ENCODE results near the gene OR8U1.
"Not testable (repeated sequence)": the region's sequence is repeated elsewhere in the genome, so short reads cannot be mapped to it uniquely, and the experiment has no call there.

OR8U1 gene

GRCh38 chr11:56375324-56375723 lies at the start of gene OR8U1:
Gene OR8U1 (plus strand): TSS chr11:56375624. CDS start chr11:56375624, 0 bp downstream.
- in situ Hi-C loops (cut with MboI; ENCODE audit: low pct_unique_long_range_greater_than_20kb, low sequenced_read_pairs) = no loop called here

DNA sequence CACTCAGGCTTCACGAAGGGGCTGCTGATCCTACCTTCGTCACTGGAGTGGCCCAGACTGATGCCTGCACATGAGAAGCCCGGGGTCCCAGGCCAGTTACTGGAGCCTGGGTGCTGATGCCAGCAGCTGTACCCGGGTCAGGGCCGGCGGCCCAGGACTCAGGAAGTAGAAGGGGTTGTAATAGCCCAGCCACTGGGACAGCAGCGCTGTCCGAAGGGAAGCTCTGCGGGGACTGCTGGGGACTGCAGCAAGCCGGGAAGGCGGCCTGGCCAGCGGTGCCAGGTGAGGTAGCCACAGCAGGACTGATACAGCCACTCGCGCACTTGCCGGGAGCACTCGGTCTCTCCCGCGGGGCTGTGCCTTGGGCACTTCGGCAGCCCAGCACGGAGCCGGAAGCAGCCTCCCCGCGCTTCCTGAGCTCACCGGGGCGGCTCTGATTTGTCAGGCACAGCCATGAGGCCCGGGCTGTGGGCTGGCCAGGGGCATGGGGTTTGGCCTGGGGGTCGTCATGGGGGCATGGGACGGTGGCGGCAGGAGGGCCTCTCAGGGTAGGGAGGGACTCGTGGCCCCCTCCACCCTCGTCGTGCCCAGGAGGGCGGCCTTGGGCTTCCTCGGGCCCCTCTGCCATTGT lies 43.4 kb upstream of the OR8U1 start:
- no peak for DNase-seq
- in situ Hi-C loops (cut with MboI; ENCODE audit: low pct_unique_long_range_greater_than_20kb, low sequenced_read_pairs) = no loop called here

More at GRCh38 chr11:56375324-56375723, at the start of gene OR8U1:
- DNase-seq = no peak

DNA sequence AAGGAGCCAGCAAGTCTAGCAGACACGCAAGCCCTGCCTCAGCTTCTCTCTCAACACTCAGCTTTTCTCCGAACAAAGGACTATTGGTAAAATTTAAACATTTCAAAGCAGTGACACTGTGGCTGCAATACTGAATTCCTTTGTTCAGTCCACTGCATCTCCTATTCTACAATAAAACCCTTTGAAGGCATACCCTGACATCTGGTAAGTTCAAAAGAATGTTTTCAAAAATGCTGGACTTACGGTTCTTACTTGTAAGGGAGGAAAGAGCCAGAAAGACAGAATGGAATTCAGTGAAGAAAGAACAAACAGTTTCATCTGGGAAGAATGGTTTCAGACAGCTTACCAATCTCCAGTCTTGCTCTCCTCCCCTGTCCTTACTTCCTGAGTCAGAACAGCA lies 42.3 kb upstream of the OR8U1 start:
- in situ Hi-C loops (cut with MboI; ENCODE audit: low pct_unique_long_range_greater_than_20kb, low sequenced_read_pairs) = no loop called here
- no peak for DNase-seq

DNA sequence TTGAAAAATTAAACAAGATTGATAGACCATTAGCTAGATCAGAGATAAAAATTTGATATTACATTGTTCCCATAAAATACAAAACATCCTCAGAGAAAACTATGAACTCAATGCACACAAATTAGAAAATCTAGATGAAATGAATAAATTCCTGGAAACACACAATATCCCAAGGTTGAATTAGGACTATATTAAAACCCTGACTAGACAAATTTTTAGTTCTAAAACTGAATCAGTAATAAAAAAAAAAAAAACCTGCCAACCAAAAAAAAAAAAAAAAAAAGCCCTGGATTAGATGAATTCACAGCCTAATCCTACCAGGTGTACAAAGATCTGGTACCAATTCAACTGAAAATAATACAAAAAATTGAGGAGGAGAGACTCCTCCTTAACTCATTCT lies 35.1 kb upstream of the OR8U1 start:
- DNase-seq = no peak
- in situ Hi-C loops (cut with MboI; ENCODE audit: low pct_unique_long_range_greater_than_20kb, low sequenced_read_pairs) = no loop called here

GRCh38 chr11:56345739-56346138 lies 29.7 kb upstream of the OR8U1 start, which contains the start of gene OR8K1:
Gene OR8K1 (plus strand): TSS chr11:56346039. CDS start chr11:56346039, 0 bp downstream.
- in situ Hi-C loops (cut with MboI; ENCODE audit: low pct_unique_long_range_greater_than_20kb, low sequenced_read_pairs) = no loop called here
- DNase-seq = no peak

DNA sequence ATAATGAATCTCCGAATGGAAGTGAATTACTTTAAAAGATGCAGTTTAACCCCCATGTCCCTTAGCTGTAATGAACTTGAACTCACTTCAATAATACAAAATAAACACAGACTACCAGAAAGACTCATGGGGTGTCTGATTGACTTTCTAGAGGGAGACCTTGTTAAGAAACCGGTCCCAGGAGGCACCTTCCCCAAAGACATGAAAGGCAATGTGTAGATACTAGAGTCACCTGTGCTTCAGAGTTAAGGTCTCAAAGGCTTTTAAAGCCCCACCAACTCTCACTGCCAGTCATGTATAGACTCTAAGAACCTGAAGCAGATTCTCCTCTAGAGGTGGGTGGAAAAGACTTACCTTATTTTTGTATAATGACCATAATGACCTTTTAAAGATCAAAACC lies 21.4 kb upstream of the OR8U1 start, which contains the start of gene OR8J1:
TSS of gene OR8J1 (plus strand) at position 301 of the 400 bp plus-strand sequence. CDS start 5,956 bp downstream, outside the sequence.
- DNase-seq = no peak
- in situ Hi-C loops (cut with MboI; ENCODE audit: low pct_unique_long_range_greater_than_20kb, low sequenced_read_pairs) = no loop called here

GRCh38 chr11:56380120-56380519 lies 4.7 kb downstream of the OR8U1 start:
- no peak for DNase-seq
- in situ Hi-C loops (cut with MboI; ENCODE audit: low pct_unique_long_range_greater_than_20kb, low sequenced_read_pairs) = no loop called here

DNA sequence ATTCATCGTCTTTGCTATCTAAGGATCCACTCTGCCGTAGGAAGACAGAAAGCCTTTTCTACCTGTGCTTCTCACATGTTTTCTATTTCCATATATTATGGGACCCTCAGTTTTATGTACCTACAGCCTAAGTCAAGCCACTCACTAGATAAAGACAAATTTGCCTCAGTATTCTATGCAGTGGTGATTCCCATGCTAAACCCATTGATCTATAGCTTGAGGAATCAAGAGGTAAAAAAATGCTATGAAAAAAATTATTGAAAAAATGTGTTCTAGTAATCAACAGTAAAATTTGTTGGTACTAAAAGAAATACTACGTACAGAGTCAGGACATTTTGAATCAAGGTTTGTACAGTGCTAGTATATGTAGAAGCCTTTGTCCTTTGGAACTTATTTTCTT lies 19.0 kb downstream of the OR8U1 start:
- in situ Hi-C loops (cut with MboI; ENCODE audit: low pct_unique_long_range_greater_than_20kb, low sequenced_read_pairs) = no loop called here
- DNase-seq = no peak

- DNase-seq = no peak
- in situ Hi-C loops (cut with MboI; ENCODE audit: low pct_unique_long_range_greater_than_20kb, low sequenced_read_pairs) = no loop called here
Observed at GRCh38 chr11:56396047-56396446, 20.6 kb downstream of the OR8U1 start.

GRCh38 chr11:56401858-56402461 lies 26.5 kb downstream of the OR8U1 start:
- not testable (repeated sequence) for DNase-seq

GRCh38 chr11:56404393-56404792 lies 29.0 kb downstream of the OR8U1 start:
- no peak for DNase-seq
- in situ Hi-C loops (cut with MboI; ENCODE audit: low pct_unique_long_range_greater_than_20kb, low sequenced_read_pairs) = no loop called here

More at GRCh38 chr11:56401858-56402461, 26.5 kb downstream of the OR8U1 start:
- in situ Hi-C loops (cut with MboI; ENCODE audit: low pct_unique_long_range_greater_than_20kb, low sequenced_read_pairs) = not testable (repeated sequence)

- no peak for DNase-seq
- in situ Hi-C loops (cut with MboI; ENCODE audit: low pct_unique_long_range_greater_than_20kb, low sequenced_read_pairs) = no loop called here
Observed at GRCh38 chr11:56410801-56411200, 35.4 kb downstream of the OR8U1 start.

GRCh38 chr11:56412396-56412795 lies 37.0 kb downstream of the OR8U1 start, which contains the start of gene OR5AL1:
Gene OR5AL1 (plus strand): TSS chr11:56412696.
- DNase-seq = no peak
- in situ Hi-C loops (cut with MboI; ENCODE audit: low pct_unique_long_range_greater_than_20kb, low sequenced_read_pairs) = no loop called here
